GM12878 (cell line): Measurements from ENCODE around the gene TEX264. TPM values are rescaled to one million over a fixed set of nuclear protein-coding genes. Genes with fewer than 3 reads are reported as not detected.

Source experiments
- ATAC-seq: fragments of 200-7000 bp; cut with Tn5 transposase; 3 replicates; pipeline ENCODE4 v1.9.1; 2020; ENCODE audit warnings: mild to moderate bottlenecking, moderate library complexity
- BruUV-seq: library from RNA; stranded (reverse); fragments of 400-500 nt; replicated peaks from 2 replicates; lab custom pipeline; 2021; lab: Mats Ljungman, UMichigan
- CTCF ChIA-PET: fragments of 300-600 bp; sonication (Branson Sonifier 250); formaldehyde crosslinking; extraction: SDS; loops from one replicate; lab custom pipeline; 2021; ENCODE audit warnings: inconsistent platforms; lab: Yijun Ruan, JAX
- POLR2A ChIA-PET: fragments of 350-600 bp; formaldehyde crosslinking; extraction: SDS; loops from one replicate; lab custom pipeline; 2021; ENCODE audit warnings: inconsistent platforms; lab: Charles Lee
- RAD21 ChIA-PET: fragments of 300-600 bp; sonication (Branson Sonifier 250); formaldehyde crosslinking; loops from one replicate; lab custom pipeline; 2023; ENCODE audit warnings: antibody characterized with exemption; ENCODE audit not compliant: unreplicated experiment; lab: Charles Lee
- SMC1A ChIA-PET: fragments of 300-600 bp; sonication (Branson Sonifier 250); formaldehyde crosslinking; loops from one replicate; lab custom pipeline; 2023; ENCODE audit not compliant: unreplicated experiment, uncharacterized antibody; lab: Charles Lee
- DNase-seq: peaks from one replicate; pipeline ENCODE4 v3.0.0-alpha.2; 2011; ENCODE audit warnings: low read depth, low spot score
- FAIRE-seq: peaks from 3 replicates; lab custom pipeline; 2011; peaks lifted over from hg19 to GRCh38; lab: Jason Lieb, UNC
- H2AFZ ChIP-seq: 2 replicates; pipeline ENCODE4 v1.6.0; 2011; ENCODE audit warnings: low read depth, low read length, control low read depth; ENCODE audit not compliant: control insufficient read depth
- H3K27ac ChIP-seq: 2 replicates; pipeline ENCODE4 v1.5.1; 2011; ENCODE audit warnings: control low read depth; ENCODE audit not compliant: control insufficient read depth, insufficient read depth
- H3K27me3 ChIP-seq, 2 experiments: replicated peaks in 1 of 2; 2 replicates each; pipeline versions ENCODE4 v1.6.0 to v1.6.1; 2011; ENCODE audit warnings: low read length in 1 of 2; ENCODE audit not compliant: control insufficient read depth in 2 of 2, insufficient read depth in 2 of 2
- H3K36me3 ChIP-seq, 2 experiments: 2 replicates each; pipeline ENCODE4 v1.5.1; 2011; ENCODE audit warnings: low read length in 1 of 2; ENCODE audit not compliant: control insufficient read depth in 2 of 2, insufficient read depth in 2 of 2
- H3K4me1 ChIP-seq: 2 replicates; pipeline ENCODE4 v1.6.1; 2011; ENCODE audit warnings: mild to moderate bottlenecking, low read length, moderate library complexity, mixed read lengths; ENCODE audit not compliant: control insufficient read depth, insufficient read depth
- H3K4me2 ChIP-seq: 2 replicates; pipeline ENCODE4 v1.6.0; 2011; ENCODE audit warnings: control low read depth; ENCODE audit not compliant: control insufficient read depth, insufficient read depth
- H3K4me3 ChIP-seq: fragments of 200-600 bp; sonication (generic); 2 replicates; pipeline ENCODE4 v1.5.1; 2016
- H3K79me2 ChIP-seq: 2 replicates; pipeline ENCODE4 v1.6.0; 2011; ENCODE audit warnings: low read length; ENCODE audit not compliant: control insufficient read depth, insufficient read depth
- H3K9ac ChIP-seq: 2 replicates; pipeline ENCODE4 v1.8.0; 2011; ENCODE audit warnings: low read length, control low read depth, mixed read lengths; ENCODE audit not compliant: control insufficient read depth, insufficient read depth
- H3K9me3 ChIP-seq: replicated peaks from 3 replicates; pipeline ENCODE4 v1.5.1; 2011; ENCODE audit warnings: mild to moderate bottlenecking, low read length; ENCODE audit not compliant: control insufficient read depth, insufficient read depth
- H4K20me1 ChIP-seq: 2 replicates; pipeline ENCODE4 v1.6.0; 2011; ENCODE audit not compliant: control insufficient read depth, insufficient read depth
- CBX3 ChIP-seq: fragments of 200-600 bp; sonication (generic); IDR thresholded peaks from 2 replicates; pipeline ENCODE4 v1.6.1; 2016; ENCODE audit warnings: low read depth, borderline replicate concordance
- EP300 ChIP-seq, 2 experiments: fragments of 150-350 bp in 1 of 2; IDR thresholded peaks; 2 replicates each; pipeline ENCODE4 v1.6.1; 2011 to 2012; ENCODE audit warnings: low read depth in 2 of 2, low read length in 2 of 2, borderline replicate concordance in 1 of 2, improper control_type of control experiment in 1 of 2, inconsistent platforms in 1 of 2; ENCODE audit not compliant: control insufficient read depth in 1 of 2
- ESRRA ChIP-seq: IDR thresholded peaks from 2 replicates; pipeline ENCODE4 v1.6.1; 2012; ENCODE audit warnings: mild to moderate bottlenecking, low read length, improper control_type of control experiment
- EZH2 ChIP-seq: IDR thresholded peaks from 2 replicates; pipeline ENCODE4 v1.6.1; 2012; ENCODE audit warnings: low read depth, mild to moderate bottlenecking, control low read depth, inconsistent platforms, low read length, borderline replicate concordance; ENCODE audit not compliant: control insufficient read depth
- FOS ChIP-seq: IDR thresholded peaks from 3 replicates; pipeline ENCODE4 v1.6.1; 2011; ENCODE audit warnings: borderline replicate concordance; ENCODE audit not compliant: insufficient read length; ENCODE audit errors: extremely low read depth
- FOXK2 ChIP-seq: fragments of 450-650 bp; IDR thresholded peaks from 2 replicates; pipeline ENCODE4 v1.6.1; 2017; ENCODE audit warnings: mild to moderate bottlenecking, moderate library complexity
- MEF2B ChIP-seq: fragments of 450-650 bp; IDR thresholded peaks from 2 replicates; pipeline ENCODE4 v1.6.1; 2018; ENCODE audit warnings: mild to moderate bottlenecking, moderate library complexity; ENCODE audit not compliant: partially characterized antibody, poor library complexity, severe bottlenecking
- NKRF ChIP-seq: fragments of 450-650 bp; conservative IDR thresholded peaks from 2 replicates; pipeline ENCODE4 v1.6.1; 2017; ENCODE audit warnings: mild to moderate bottlenecking, moderate library complexity
- SMAD5 ChIP-seq: IDR thresholded peaks from 2 replicates; pipeline ENCODE4 v1.6.1; 2016; ENCODE audit warnings: antibody characterized with exemption, low read depth
- ZNF207 ChIP-seq: fragments of 450-650 bp; IDR thresholded peaks from 2 replicates; pipeline ENCODE4 v1.6.1; 2014; ENCODE audit warnings: antibody characterized with exemption, mild to moderate bottlenecking, borderline replicate concordance
- ZSCAN29 ChIP-seq: fragments of 450-650 bp; IDR thresholded peaks from 2 replicates; pipeline ENCODE4 v1.6.1; 2017; ENCODE audit warnings: mild to moderate bottlenecking, moderate library complexity
- WGBS: methylation state at CpG from one replicate; pipeline ENCODE4 v1.1.6; 2016; ENCODE audit warnings: low lambda C conversion rate; ENCODE audit not compliant: insufficient replicate concordance, insufficient coverage; ENCODE audit errors: missing lambda C conversion rate; 5-methylcytosine and 5-hydroxymethylcytosine counted together
- in situ Hi-C: fragments of 300-500 bp; cut with MboI; formaldehyde crosslinking; loops from 9 replicates; pipeline ENCODE4 v1.14.3; 2018; ENCODE audit warnings: mixed read lengths
- intact Hi-C: fragments of 100-400 bp; cut with micrococcal nuclease; formaldehyde crosslinking; loops from one replicate; pipeline ENCODE4 v1.14.2; 2022; ENCODE audit not compliant: unreplicated experiment
- polyA plus RNA-seq, 11 experiments: library from polyadenylated mRNA; depleted of rRNA in 4 of 11; unstranded in 6 of 11; stranded (reverse) in 5 of 11; fragments of >200 nt; fragmentation: Nextera tagmentation in 4 of 11; fragmentation: Illumina TruSeq in 1 of 11; extraction: Ambion mirVana in 4 of 11; extraction: Trizol in 1 of 11; gene quantifications; 1 replicate in 1 of 11; 2 replicates in 10 of 11; pipeline versions ENCODE4 v1.2.1 to v1.2.3, GENCODE V29; 2011 to 2016; ENCODE audit warnings: inconsistent platforms in 2 of 11, missing spikeins in 2 of 11, low read depth in 1 of 11
- total RNA-seq, 4 experiments: library from RNA; depleted of rRNA in 3 of 4; stranded (reverse); fragments of >200 nt in 3 of 4; fragmentation: Illumina TruSeq in 1 of 4; extraction: Trizol in 1 of 4; gene quantifications; 2 replicates each; pipeline versions ENCODE4 v1.2.1 to v1.2.3, GENCODE V29; 2013 to 2021
- TF ChIP-seq, protein P1 (sequence below): fragments of 450-650 bp; IDR thresholded peaks from 2 replicates; pipeline ENCODE4 v1.6.1; 2016; ENCODE audit warnings: mild to moderate bottlenecking

TEX264 gene
- total and polyA plus RNA-seq, 10 of the 15 experiments (the other 5 are each of a cell fraction or from before 2014, with no cell fraction given) = 3.6 to 63.0 (median 52.4) TPM

- Histone ChIP-seq H3K9ac (no peak overlapping the region), H3K4me3 (no peak overlapping the region), H3K9me3 (no peaks in the 10 kb centered on the region), H3K4me2 (no peak overlapping the region), H3K36me3 (peaks cover 0 to under 1% of the 10 kb centered on the region in 2 experiments; a peak in 3 of 4 replicates), H3K27me3 (no peaks in the 10 kb centered on the region), H3K4me1 (peaks cover 25% of the 10 kb centered on the region), H3K27ac (no peak overlapping the region), H2AFZ (no peak overlapping the region), H4K20me1 (no peaks in the 10 kb centered on the region), H3K79me2 (peaks cover 8% of the 10 kb centered on the region)
- DNase-seq (no peak), ATAC-seq (no peak), FAIRE-seq (no peak)
- BruUV-seq = no TSS peak
- no peak for TF ChIP-seq EZH2
- TF ChIP-seq NKRF = no peak
- no peak for TF ChIP-seq CBX3
- no peak for TF ChIP-seq MEF2B
- no peak for TF ChIP-seq ESRRA
- no peak for TF ChIP-seq SMAD5
- TF ChIP-seq, protein P1, sequence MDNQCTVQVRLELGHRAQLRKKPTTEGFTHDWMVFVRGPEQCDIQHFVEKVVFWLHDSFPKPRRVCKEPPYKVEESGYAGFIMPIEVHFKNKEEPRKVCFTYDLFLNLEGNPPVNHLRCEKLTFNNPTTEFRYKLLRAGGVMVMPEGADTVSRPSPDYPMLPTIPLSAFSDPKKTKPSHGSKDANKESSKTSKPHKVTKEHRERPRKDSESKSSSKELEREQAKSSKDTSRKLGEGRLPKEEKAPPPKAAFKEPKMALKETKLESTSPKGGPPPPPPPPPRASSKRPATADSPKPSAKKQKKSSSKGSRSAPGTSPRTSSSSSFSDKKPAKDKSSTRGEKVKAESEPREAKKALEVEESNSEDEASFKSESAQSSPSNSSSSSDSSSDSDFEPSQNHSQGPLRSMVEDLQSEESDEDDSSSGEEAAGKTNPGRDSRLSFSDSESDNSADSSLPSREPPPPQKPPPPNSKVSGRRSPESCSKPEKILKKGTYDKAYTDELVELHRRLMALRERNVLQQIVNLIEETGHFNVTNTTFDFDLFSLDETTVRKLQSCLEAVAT = no peak
- no peak for TF ChIP-seq ZNF207
- no peak for TF ChIP-seq FOXK2
- no peak for TF ChIP-seq ZSCAN29
- no peak for TF ChIP-seq FOS
- no peak for TF ChIP-seq EP300 (IDR thresholded peaks at IDR 0.05; ENCODE audit: borderline replicate concordance in 1 of 2, control insufficient read depth in 1 of 2, low read depth in 2 of 2, low read length in 2 of 2)
- in situ Hi-C loops = loop anchor here (25.0 kb wide), 1 partner anchor 1066 kb away; the partner anchor contains the start of genes CISH and MAPKAPK3
- WGBS = 93% methylated on average over 1 of the region's 1 CpG
- CTCF ChIA-PET = interaction anchor here (0.7 to 11.7 kb wide), 3 partner anchors 7 to 176 kb away, joined by 3 to 243 read pairs (median 238); partner anchors contain the start of genes DCAF1 and TEX264
- intact Hi-C loops = no loop called here
- RAD21 ChIA-PET = interaction anchor here (6.4 kb wide), 1 partner anchor 177 kb away, joined by 182 read pairs; the partner anchor contains the start of gene DCAF1
- SMC1A ChIA-PET = interaction anchor here (0.5 to 5.2 kb wide), 2 partner anchors 156 to 177 kb away, joined by 3 to 113 read pairs; partner anchors contain the start of gene DCAF1
- POLR2A ChIA-PET = interaction anchor here (0.5 to 0.6 kb wide), 2 partner anchors 11 to 135 kb away, joined by 3 to 8 read pairs; no protein-coding TSS in a partner anchor
Measured at GRCh38 chr3:51678186-51678585, 7.1 kb downstream of the TEX264 start.
